Peyer's patch (tissue), 4 donors: ENCODE results near the gene CLEC4C.

Experiments used
- POLR2A ChIP-seq, 2 donors: fragments of 450-650 bp; IDR thresholded peaks; one replicate each; pipeline ENCODE4 v1.5.1; 2017; ENCODE audit warnings: antibody characterized with exemption in 2 of 2, mild to moderate bottlenecking in 2 of 2, moderate library complexity in 2 of 2
- TF ChIP-seq, protein P1 (sequence below), 6 experiments: fragments of 450-650 bp in 4 of 6; fragments of 200-600 bp in 2 of 6; sonication (generic) in 1 of 6; IDR thresholded peaks; one replicate each; pipeline ENCODE4 v1.5.1; 2017 to 2019; ENCODE audit warnings: antibody characterized with exemption in 6 of 6, mild to moderate bottlenecking in 3 of 6, moderate library complexity in 1 of 6

DNA sequence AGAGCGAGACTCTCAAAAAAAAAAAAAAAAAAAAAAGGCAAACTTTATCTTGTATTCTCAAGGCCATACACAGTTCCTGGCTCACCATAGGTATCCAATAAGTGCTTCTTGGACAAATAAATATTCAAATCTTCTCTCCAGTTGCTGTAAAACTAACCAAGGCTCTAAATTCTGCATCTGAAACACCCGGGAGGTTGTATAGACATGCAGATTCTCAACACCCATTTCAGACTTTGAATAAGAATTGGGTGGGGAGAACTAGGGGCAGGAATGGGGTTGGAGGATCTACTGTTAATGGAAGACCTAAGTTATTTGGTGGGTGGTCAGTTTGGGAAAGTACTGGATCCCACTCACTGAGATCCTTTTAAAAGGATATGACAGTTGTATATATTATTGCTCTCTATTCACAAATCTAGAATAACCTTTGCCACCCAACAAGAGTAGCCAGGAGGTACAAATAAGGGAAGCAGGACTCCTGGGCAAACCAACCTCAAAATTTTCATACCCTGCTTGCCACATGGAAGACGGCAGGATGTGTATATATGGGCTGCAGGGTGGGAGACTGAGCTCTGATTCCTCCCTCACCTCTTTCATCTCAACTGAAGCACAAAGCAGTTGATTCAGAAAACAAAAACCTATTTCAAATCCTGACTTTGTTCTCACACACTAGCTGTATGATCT lies 52.5 kb downstream of the CLEC4C start:
- TF ChIP-seq, protein P1, sequence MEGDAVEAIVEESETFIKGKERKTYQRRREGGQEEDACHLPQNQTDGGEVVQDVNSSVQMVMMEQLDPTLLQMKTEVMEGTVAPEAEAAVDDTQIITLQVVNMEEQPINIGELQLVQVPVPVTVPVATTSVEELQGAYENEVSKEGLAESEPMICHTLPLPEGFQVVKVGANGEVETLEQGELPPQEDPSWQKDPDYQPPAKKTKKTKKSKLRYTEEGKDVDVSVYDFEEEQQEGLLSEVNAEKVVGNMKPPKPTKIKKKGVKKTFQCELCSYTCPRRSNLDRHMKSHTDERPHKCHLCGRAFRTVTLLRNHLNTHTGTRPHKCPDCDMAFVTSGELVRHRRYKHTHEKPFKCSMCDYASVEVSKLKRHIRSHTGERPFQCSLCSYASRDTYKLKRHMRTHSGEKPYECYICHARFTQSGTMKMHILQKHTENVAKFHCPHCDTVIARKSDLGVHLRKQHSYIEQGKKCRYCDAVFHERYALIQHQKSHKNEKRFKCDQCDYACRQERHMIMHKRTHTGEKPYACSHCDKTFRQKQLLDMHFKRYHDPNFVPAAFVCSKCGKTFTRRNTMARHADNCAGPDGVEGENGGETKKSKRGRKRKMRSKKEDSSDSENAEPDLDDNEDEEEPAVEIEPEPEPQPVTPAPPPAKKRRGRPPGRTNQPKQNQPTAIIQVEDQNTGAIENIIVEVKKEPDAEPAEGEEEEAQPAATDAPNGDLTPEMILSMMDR (IDR thresholded peaks at IDR 0.05) = no peak
- no peak for TF ChIP-seq POLR2A (IDR thresholded peaks at IDR 0.05)
